Measurements from ENCODE around the gene SYT9.

DNA sequence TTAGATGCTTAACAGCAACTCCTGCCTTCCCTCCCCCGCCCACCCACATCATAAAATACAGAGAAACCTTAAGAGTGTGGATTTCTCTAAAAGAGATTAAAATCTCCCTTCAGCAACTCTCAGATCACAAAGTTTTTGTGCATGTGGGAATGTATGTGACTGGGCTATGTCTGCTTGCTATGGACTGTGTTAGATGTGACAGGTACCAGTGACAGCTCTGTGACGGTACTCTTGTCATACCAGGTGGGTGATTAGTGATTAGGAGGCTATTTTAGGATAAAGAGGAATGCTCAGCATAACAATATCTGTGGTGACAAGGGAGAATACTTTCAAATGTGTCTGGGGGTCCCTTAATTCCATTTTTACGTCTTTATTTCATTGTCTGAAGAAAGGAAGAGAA, 60.2 kb downstream of the SYT9 start:
- TF ChIP-seq CTCF (IDR thresholded peaks at IDR 0.05; ENCODE audit: control extremely low read depth in 1 of 3, insufficient read depth in 1 of 3, low read depth in 1 of 3, low read length in 3 of 3), result no peak
- no peak for TF ChIP-seq YY1 (IDR thresholded peaks at IDR 0.05; ENCODE audit: low read depth, low read length)
- no peak for TF ChIP-seq RNF2 (IDR thresholded peaks at IDR 0.05; ENCODE audit: borderline replicate concordance, low read depth, low read length, missing control alignments, poor library complexity, severe bottlenecking)
- TF ChIP-seq NRF1 (IDR thresholded peaks at IDR 0.05; ENCODE audit: low read depth, low read length), result no peak
- no peak for TF ChIP-seq EGR1 (IDR thresholded peaks at IDR 0.05; ENCODE audit: borderline replicate concordance, low read depth, low read length)
- TF ChIP-seq SRF (IDR thresholded peaks at IDR 0.05; ENCODE audit: low read depth, low read length), result no peak
- TF ChIP-seq SP1 (IDR thresholded peaks at IDR 0.05; ENCODE audit: low read depth, low read length), result no peak
- no peak for TF ChIP-seq CEBPB (IDR thresholded peaks at IDR 0.05; ENCODE audit: low read depth, low read length)
- no peak for TF ChIP-seq MAFK (IDR thresholded peaks at IDR 0.05; ENCODE audit: low read depth, low read length)
- TF ChIP-seq, protein P1, sequence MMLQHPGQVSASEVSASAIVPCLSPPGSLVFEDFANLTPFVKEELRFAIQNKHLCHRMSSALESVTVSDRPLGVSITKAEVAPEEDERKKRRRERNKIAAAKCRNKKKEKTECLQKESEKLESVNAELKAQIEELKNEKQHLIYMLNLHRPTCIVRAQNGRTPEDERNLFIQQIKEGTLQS (IDR thresholded peaks at IDR 0.05; ENCODE audit: insufficient read depth, low read depth, low read length), result no peak
- no peak for TF ChIP-seq POLR2A (IDR thresholded peaks at IDR 0.05; ENCODE audit: control extremely low read depth in 1 of 2, low read depth in 2 of 2, low read length in 2 of 2)
- TF ChIP-seq HDAC6 (IDR thresholded peaks at IDR 0.05; ENCODE audit: low read depth, low read length), result no peak
- no peak for TF ChIP-seq JUN (IDR thresholded peaks at IDR 0.05; ENCODE audit: low read depth, low read length)

Data from H1 (cell line).